Esophagus muscularis mucosa (tissue), 4 donors: Measurements from ENCODE around the gene VAPB. TPM values are rescaled to one million over a fixed set of nuclear protein-coding genes. Genes with fewer than 3 reads are reported as not detected.

ENCODE experiments used
- DNase-seq: peaks from one replicate; pipeline ENCODE4 v3.0.0-alpha.2; 2017; ENCODE audit errors: extremely low spot score
- H3K27ac ChIP-seq, 4 donors: fragments of 200-600 bp; sonication (generic); replicated peaks in 1 of 4; 1 replicate in 3 of 4; 2 replicates in 1 of 4; pipeline ENCODE4 v1.5.1; 2016 to 2019; ENCODE audit warnings: mild to moderate bottlenecking in 1 of 4
- H3K27me3 ChIP-seq, 4 donors: fragments of 200-600 bp; sonication (generic); one replicate each; pipeline versions ENCODE4 v1.5.1 to v1.6.0; 2016 to 2019
- H3K36me3 ChIP-seq, 4 donors: fragments of 200-600 bp; sonication (generic); one replicate each; pipeline ENCODE4 v1.5.1; 2016 to 2019
- H3K4me1 ChIP-seq, 4 donors: fragments of 200-600 bp; sonication (generic); one replicate each; pipeline ENCODE4 v1.5.1; 2016 to 2019
- H3K4me3 ChIP-seq, 4 donors: fragments of 200-600 bp; sonication (generic); 1 replicate in 2 of 4; 2 replicates in 2 of 4; pipeline ENCODE4 v1.5.1; 2016 to 2019; ENCODE audit warnings: mild to moderate bottlenecking in 4 of 4, moderate library complexity in 1 of 4
- H3K9me3 ChIP-seq, 4 donors: fragments of 200-600 bp; sonication (generic); 1 replicate in 3 of 4; 2 replicates in 1 of 4; pipeline ENCODE4 v1.5.1; 2016 to 2019
- CTCF ChIP-seq, 3 experiments: fragments of 200-600 bp in 2 of 3; fragments of 450-650 bp in 1 of 3; sonication (generic) in 2 of 3; IDR thresholded peaks; one replicate each; pipeline ENCODE4 v1.5.1; 2017 to 2019; ENCODE audit warnings: antibody characterized with exemption in 3 of 3, mild to moderate bottlenecking in 2 of 3, moderate library complexity in 1 of 3
- EP300 ChIP-seq: sonication (generic); formaldehyde crosslinking; IDR thresholded peaks from one replicate; pipeline ENCODE4 v1.6.1; 2017; ENCODE audit warnings: antibody characterized with exemption
- POLR2A ChIP-seq: fragments of 450-650 bp; IDR thresholded peaks from one replicate; pipeline ENCODE4 v1.6.1; 2017; ENCODE audit warnings: antibody characterized with exemption, moderate library complexity, mild to moderate bottlenecking, low read depth
- POLR2AphosphoS5 ChIP-seq, 2 donors: sonication (generic); formaldehyde crosslinking; IDR thresholded peaks; one replicate each; pipeline ENCODE4 v1.6.1; 2017; ENCODE audit warnings: antibody characterized with exemption in 2 of 2
- WGBS: methylation state at CpG from one replicate; pipeline ENCODE4 v1.1.5; 2018; 5-methylcytosine and 5-hydroxymethylcytosine counted together
- intact Hi-C: fragments of 100-400 bp; cut with DNase I; formaldehyde crosslinking; loops from one replicate; pipeline ENCODE4 v1.15.1; 2023
- total RNA-seq, 4 donors: library from RNA; depleted of rRNA; stranded (reverse); fragments of >200 nt; gene quantifications; one replicate each; pipeline versions ENCODE4 v1.1.0 to v1.2.1, GENCODE V29; 2016

Gene VAPB
- total RNA-seq, 4 donors from 2014 or later, result 24.9 to 39.0 (median 28.3) TPM

- no peak overlapping the region for H3K27ac ChIP-seq
- DNase-seq, result no peak
- intact Hi-C loops, result no loop called here
Observed at GRCh38 chr20:58377766-58378401, 11.1 kb upstream of the VAPB start.

GRCh38 chr20:58378704-58379103 is 10.3 kb upstream of the VAPB start:
- no peaks in the 10 kb centered on the region for H3K4me1 ChIP-seq
- H3K4me3 ChIP-seq, result no peak overlapping the region
- TF ChIP-seq EP300 (no peak), POLR2A (no peak), POLR2AphosphoS5 (IDR thresholded peaks at IDR 0.05) (no peak), CTCF (IDR thresholded peaks at IDR 0.05) (no peak)
- DNase-seq, result no peak
- intact Hi-C loops, result no loop called here
- 60% methylated on average over 3 of the region's 3 CpGs for WGBS
- H3K9me3 ChIP-seq, result peaks cover 0 to 6% (median 3%) of the 10 kb centered on the region in 4 donors
- H3K27ac ChIP-seq, result no peak overlapping the region
- no peaks in the 10 kb centered on the region for H3K36me3 ChIP-seq
- H3K27me3 ChIP-seq, result peaks cover 0 to 31% (median 0%) of the 10 kb centered on the region in 4 donors

More at GRCh38 chr20:58377766-58378401, 11.1 kb upstream of the VAPB start:
- Histone ChIP-seq H3K27me3 (peaks cover 0 to 31% (median 0%) of the 10 kb centered on the region in 4 donors), H3K36me3 (no peaks in the 10 kb centered on the region), H3K4me3 (no peak overlapping the region), H3K4me1 (no peaks in the 10 kb centered on the region), H3K9me3 (peaks cover 0 to 6% (median 3%) of the 10 kb centered on the region in 4 donors)
- 62% methylated on average over 7 of the region's 7 CpGs for WGBS
- TF ChIP-seq POLR2AphosphoS5 (IDR thresholded peaks at IDR 0.05), result no peak

GRCh38 chr20:58381627-58382026 is 7.4 kb upstream of the VAPB start:
- Histone ChIP-seq H3K27me3 (peaks cover 0 to 18% (median 0%) of the 10 kb centered on the region in 4 donors), H3K4me1 (no peaks in the 10 kb centered on the region), H3K9me3 (peaks cover 0 to 6% (median 3%) of the 10 kb centered on the region in 4 donors), H3K27ac (no peak overlapping the region), H3K36me3 (no peaks in the 10 kb centered on the region), H3K4me3 (no peak overlapping the region)
- intact Hi-C loops, result no loop called here
- no peak for DNase-seq
- TF ChIP-seq POLR2A (no peak), EP300 (no peak), POLR2AphosphoS5 (IDR thresholded peaks at IDR 0.05) (no peak), CTCF (IDR thresholded peaks at IDR 0.05) (no peak)
- 92% methylated on average over 7 of the region's 7 CpGs for WGBS

GRCh38 chr20:58382096-58382495 is 6.9 kb upstream of the VAPB start:
- no peak overlapping the region for H3K27ac ChIP-seq
- H3K36me3 ChIP-seq, result no peaks in the 10 kb centered on the region
- H3K4me3 ChIP-seq, result no peak overlapping the region
- intact Hi-C loops, result no loop called here
- DNase-seq, result no peak
- H3K4me1 ChIP-seq, result no peaks in the 10 kb centered on the region
- peaks cover 0 to 14% (median 0%) of the 10 kb centered on the region in 4 donors for H3K27me3 ChIP-seq
- TF ChIP-seq POLR2A (no peak), CTCF (IDR thresholded peaks at IDR 0.05) (no peak), POLR2AphosphoS5 (IDR thresholded peaks at IDR 0.05) (no peak), EP300 (no peak)
- H3K9me3 ChIP-seq, result peaks cover 0 to 6% (median 3%) of the 10 kb centered on the region in 4 donors
- 86% methylated on average over 4 of the region's 4 CpGs for WGBS

GRCh38 chr20:58384821-58385220 is 4.2 kb upstream of the VAPB start:
- no peak overlapping the region for H3K4me3 ChIP-seq
- intact Hi-C loops, result loop anchor here (5.0 kb wide), 1 partner anchor 73 kb away; no protein-coding TSS in a partner anchor
- peaks cover under 1 to 7% (median 1%) of the 10 kb centered on the region in 4 donors for H3K4me1 ChIP-seq
- H3K9me3 ChIP-seq, result peaks cover 0 to 6% (median 3%) of the 10 kb centered on the region in 4 donors
- H3K27me3 ChIP-seq, result peaks cover 0 to 10% (median 0%) of the 10 kb centered on the region in 4 donors
- 96% methylated on average over 5 of the region's 5 CpGs for WGBS
- DNase-seq, result no peak
- H3K36me3 ChIP-seq, result no peaks in the 10 kb centered on the region
- H3K27ac ChIP-seq, result no peak overlapping the region
- TF ChIP-seq POLR2AphosphoS5 (IDR thresholded peaks at IDR 0.05), result no peak
- no peak for TF ChIP-seq POLR2A
- no peak for TF ChIP-seq CTCF (IDR thresholded peaks at IDR 0.05)
- TF ChIP-seq EP300, result no peak
